ENCODE results near the gene LMCD1. TPM values are rescaled to one million over a fixed set of nuclear protein-coding genes. Genes with fewer than 3 reads are reported as not detected.

Gene LMCD1
- total and polyA plus RNA-seq, 3 experiments from 2014 or later, result 0.83 to 2.6 (median 2.0) TPM

GRCh38 chr3:8517487-8517886 is 15.9 kb downstream of the LMCD1 start:
- no peak for DNase-seq
- Histone ChIP-seq H3K4me3 (ENCODE audit: low read length) (no peak overlapping the region), H3K9me3 (ENCODE audit: low read length) (no peaks in the 10 kb centered on the region), H3K27ac (ENCODE audit: low read depth, low read length) (no peak overlapping the region), H3K36me3 (ENCODE audit: insufficient read depth, low read length) (no peaks in the 10 kb centered on the region), H3K4me1 (ENCODE audit: insufficient read depth, low read length) (no peaks in the 10 kb centered on the region), H3K27me3 (ENCODE audit: insufficient read depth, low read length, poor library complexity, severe bottlenecking) (no peaks in the 10 kb centered on the region)
- POLR2A ChIA-PET, result no interaction called here
- peaks cover 0 to 1% of the 10 kb centered on the region in 2 donors for H3K27me3 Mint-ChIP-seq
- H3K27ac Mint-ChIP-seq, result no peak overlapping the region
- no peak overlapping the region for H3K4me3 Mint-ChIP-seq
- H3K9me3 Mint-ChIP-seq, result peaks cover 0 to 4% (median 0%) of the 10 kb centered on the region in 5 donors
- H3K36me3 Mint-ChIP-seq, result peaks cover 0 to 2% (median 0%) of the 10 kb centered on the region in 3 donors
- H3K4me1 Mint-ChIP-seq, result no peaks in the 10 kb centered on the region
- CTCF ChIA-PET, result no interaction called here

- peaks cover 0 to 1% of the 10 kb centered on the region in 2 donors for H3K27me3 Mint-ChIP-seq
- H3K27ac Mint-ChIP-seq, result no peak overlapping the region
- no peaks in the 10 kb centered on the region for H3K4me1 ChIP-seq (ENCODE audit: insufficient read depth, low read length)
- H3K36me3 Mint-ChIP-seq, result peaks cover 0 to 2% (median 0%) of the 10 kb centered on the region in 3 donors
- ChIA-PET POLR2A (no interaction called here), CTCF (no interaction called here)
- no peak overlapping the region for H3K27ac ChIP-seq (ENCODE audit: low read depth, low read length)
- no peaks in the 10 kb centered on the region for H3K36me3 ChIP-seq (ENCODE audit: insufficient read depth, low read length)
- DNase-seq, result no peak
- no peaks in the 10 kb centered on the region for H3K4me1 Mint-ChIP-seq
- no peaks in the 10 kb centered on the region for H3K9me3 ChIP-seq (ENCODE audit: low read length)
- no peaks in the 10 kb centered on the region for H3K27me3 ChIP-seq (ENCODE audit: insufficient read depth, low read length, poor library complexity, severe bottlenecking)
- H3K9me3 Mint-ChIP-seq, result peaks cover 0 to 4% (median 0%) of the 10 kb centered on the region in 5 donors
- H3K4me3 Mint-ChIP-seq, result no peak overlapping the region
- H3K4me3 ChIP-seq (ENCODE audit: low read length), result no peak overlapping the region
Measured at GRCh38 chr3:8518138-8518537, 16.5 kb downstream of the LMCD1 start.

GRCh38 chr3:8519156-8519555 is 17.5 kb downstream of the LMCD1 start:
- POLR2A ChIA-PET, result no interaction called here
- no peak for DNase-seq
- no peaks in the 10 kb centered on the region for H3K36me3 ChIP-seq (ENCODE audit: insufficient read depth, low read length)
- CTCF ChIA-PET, result no interaction called here
- Mint-ChIP-seq H3K4me3 (no peak overlapping the region), H3K4me1 (no peaks in the 10 kb centered on the region), H3K27me3 (peaks cover 0 to 1% of the 10 kb centered on the region in 2 donors), H3K27ac (no peak overlapping the region), H3K9me3 (peaks cover 0 to 4% (median 0%) of the 10 kb centered on the region in 5 donors), H3K36me3 (peaks cover 0 to 2% (median 0%) of the 10 kb centered on the region in 3 donors)
- H3K27me3 ChIP-seq (ENCODE audit: insufficient read depth, low read length, poor library complexity, severe bottlenecking), result no peaks in the 10 kb centered on the region
- H3K4me3 ChIP-seq (ENCODE audit: low read length), result no peak overlapping the region
- H3K27ac ChIP-seq (ENCODE audit: low read depth, low read length), result no peak overlapping the region
- H3K4me1 ChIP-seq (ENCODE audit: insufficient read depth, low read length), result no peaks in the 10 kb centered on the region
- no peaks in the 10 kb centered on the region for H3K9me3 ChIP-seq (ENCODE audit: low read length)

- ChIA-PET POLR2A (no interaction called here), CTCF (no interaction called here)
- H3K9me3 ChIP-seq (ENCODE audit: low read length), result no peaks in the 10 kb centered on the region
- H3K4me1 Mint-ChIP-seq, result no peaks in the 10 kb centered on the region
- H3K9me3 Mint-ChIP-seq, result peaks cover 0 to 4% (median 0%) of the 10 kb centered on the region in 5 donors
- DNase-seq, result no peak
- peaks cover 0 to 1% of the 10 kb centered on the region in 2 donors for H3K27me3 Mint-ChIP-seq
- H3K27me3 ChIP-seq (ENCODE audit: insufficient read depth, low read length, poor library complexity, severe bottlenecking), result no peaks in the 10 kb centered on the region
- H3K4me3 Mint-ChIP-seq, result no peak overlapping the region
- H3K36me3 Mint-ChIP-seq, result peaks cover 0 to 2% (median 0%) of the 10 kb centered on the region in 3 donors
- no peak overlapping the region for H3K27ac ChIP-seq (ENCODE audit: low read depth, low read length)
- H3K4me3 ChIP-seq (ENCODE audit: low read length), result no peak overlapping the region
- no peak overlapping the region for H3K27ac Mint-ChIP-seq
- no peaks in the 10 kb centered on the region for H3K36me3 ChIP-seq (ENCODE audit: insufficient read depth, low read length)
- H3K4me1 ChIP-seq (ENCODE audit: insufficient read depth, low read length), result no peaks in the 10 kb centered on the region
Measured at GRCh38 chr3:8519774-8520448, 18.3 kb downstream of the LMCD1 start.

- Histone ChIP-seq H3K9me3 (ENCODE audit: low read length) (no peaks in the 10 kb centered on the region), H3K27me3 (ENCODE audit: insufficient read depth, low read length, poor library complexity, severe bottlenecking) (no peaks in the 10 kb centered on the region), H3K36me3 (ENCODE audit: insufficient read depth, low read length) (no peaks in the 10 kb centered on the region), H3K4me1 (ENCODE audit: insufficient read depth, low read length) (no peaks in the 10 kb centered on the region), H3K27ac (ENCODE audit: low read depth, low read length) (no peak overlapping the region), H3K4me3 (ENCODE audit: low read length) (no peak overlapping the region)
- ChIA-PET CTCF (no interaction called here), POLR2A (no interaction called here)
- H3K4me1 Mint-ChIP-seq, result no peaks in the 10 kb centered on the region
- no peak overlapping the region for H3K4me3 Mint-ChIP-seq
- H3K9me3 Mint-ChIP-seq, result peaks cover 0 to 4% (median 0%) of the 10 kb centered on the region in 5 donors
- no peak for DNase-seq
- H3K27me3 Mint-ChIP-seq, result peaks cover 0 to 1% of the 10 kb centered on the region in 2 donors
- H3K36me3 Mint-ChIP-seq, result peaks cover 0 to 2% (median 0%) of the 10 kb centered on the region in 3 donors
- H3K27ac Mint-ChIP-seq, result no peak overlapping the region
Measured at GRCh38 chr3:8520816-8521403, 19.3 kb downstream of the LMCD1 start.

- Mint-ChIP-seq H3K36me3 (peaks cover 0 to 2% (median 0%) of the 10 kb centered on the region in 3 donors), H3K27me3 (peaks cover 0 to 1% of the 10 kb centered on the region in 2 donors), H3K27ac (no peak overlapping the region), H3K4me3 (no peak overlapping the region), H3K9me3 (peaks cover 0 to 4% (median 0%) of the 10 kb centered on the region in 5 donors), H3K4me1 (no peaks in the 10 kb centered on the region)
- no peak overlapping the region for H3K27ac ChIP-seq (ENCODE audit: low read depth, low read length)
- H3K36me3 ChIP-seq (ENCODE audit: insufficient read depth, low read length), result no peaks in the 10 kb centered on the region
- no peaks in the 10 kb centered on the region for H3K4me1 ChIP-seq (ENCODE audit: insufficient read depth, low read length)
- H3K4me3 ChIP-seq (ENCODE audit: low read length), result no peak overlapping the region
- POLR2A ChIA-PET, result no interaction called here
- H3K27me3 ChIP-seq (ENCODE audit: insufficient read depth, low read length, poor library complexity, severe bottlenecking), result no peaks in the 10 kb centered on the region
- no peaks in the 10 kb centered on the region for H3K9me3 ChIP-seq (ENCODE audit: low read length)
- no peak for DNase-seq
- CTCF ChIA-PET, result no interaction called here
Measured at GRCh38 chr3:8523041-8523440, 21.4 kb downstream of the LMCD1 start.

- Histone ChIP-seq H3K36me3 (ENCODE audit: insufficient read depth, low read length) (no peaks in the 10 kb centered on the region), H3K27me3 (ENCODE audit: insufficient read depth, low read length, poor library complexity, severe bottlenecking) (no peaks in the 10 kb centered on the region), H3K9me3 (ENCODE audit: low read length) (no peaks in the 10 kb centered on the region), H3K4me3 (ENCODE audit: low read length) (no peak overlapping the region), H3K27ac (ENCODE audit: low read depth, low read length) (no peak overlapping the region), H3K4me1 (ENCODE audit: insufficient read depth, low read length) (no peaks in the 10 kb centered on the region)
- H3K27me3 Mint-ChIP-seq, result peaks cover 0 to 1% of the 10 kb centered on the region in 2 donors
- no peak overlapping the region for H3K4me3 Mint-ChIP-seq
- no peak for DNase-seq
- H3K36me3 Mint-ChIP-seq, result no peaks in the 10 kb centered on the region
- ChIA-PET CTCF (no interaction called here), POLR2A (no interaction called here)
- no peak overlapping the region for H3K27ac Mint-ChIP-seq
- H3K4me1 Mint-ChIP-seq, result no peaks in the 10 kb centered on the region
- peaks cover 0 to 4% (median 0%) of the 10 kb centered on the region in 5 donors for H3K9me3 Mint-ChIP-seq
Measured at GRCh38 chr3:8524249-8524648, 22.6 kb downstream of the LMCD1 start.

- Histone ChIP-seq H3K36me3 (ENCODE audit: insufficient read depth, low read length) (no peaks in the 10 kb centered on the region), H3K4me1 (ENCODE audit: insufficient read depth, low read length) (no peaks in the 10 kb centered on the region), H3K9me3 (ENCODE audit: low read length) (no peaks in the 10 kb centered on the region), H3K4me3 (ENCODE audit: low read length) (no peak overlapping the region), H3K27ac (ENCODE audit: low read depth, low read length) (no peak overlapping the region), H3K27me3 (ENCODE audit: insufficient read depth, low read length, poor library complexity, severe bottlenecking) (no peaks in the 10 kb centered on the region)
- DNase-seq, result no peak
- Mint-ChIP-seq H3K27me3 (no peaks in the 10 kb centered on the region), H3K9me3 (peaks cover 0 to 4% (median 0%) of the 10 kb centered on the region in 5 donors), H3K27ac (no peak overlapping the region), H3K4me3 (no peak overlapping the region), H3K36me3 (no peaks in the 10 kb centered on the region), H3K4me1 (no peaks in the 10 kb centered on the region)
- CTCF ChIA-PET, result no interaction called here
- POLR2A ChIA-PET, result no interaction called here
Measured at GRCh38 chr3:8524656-8525399, 23.2 kb downstream of the LMCD1 start.

Data from CD8-positive, alpha-beta memory T cell (primary cell).